ENCODE results near the gene TRIM62.

DNA sequence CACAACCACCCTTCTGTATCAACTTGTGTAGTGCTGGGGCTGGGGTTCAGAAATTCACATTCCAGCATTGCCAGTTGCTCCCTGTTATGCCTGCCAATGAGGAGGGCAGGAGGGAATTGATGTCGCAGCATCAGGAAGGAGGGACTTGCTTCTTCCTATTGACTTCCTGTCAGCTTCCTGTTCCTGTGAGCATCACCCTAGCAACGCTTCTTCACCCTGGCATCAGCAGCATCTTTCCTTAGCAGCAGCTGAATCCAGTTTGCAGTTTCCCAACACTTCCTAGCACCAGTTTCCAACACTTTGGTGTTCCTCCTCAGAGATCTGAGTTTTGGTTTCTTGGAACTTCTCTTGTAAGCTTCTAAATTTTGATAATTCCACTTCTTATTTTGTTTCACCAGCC, 8.9 kb upstream of the TRIM62 start:
- TF ChIP-seq POLR2A (IDR thresholded peaks at IDR 0.05), result no peak
- TF ChIP-seq, protein P1, sequence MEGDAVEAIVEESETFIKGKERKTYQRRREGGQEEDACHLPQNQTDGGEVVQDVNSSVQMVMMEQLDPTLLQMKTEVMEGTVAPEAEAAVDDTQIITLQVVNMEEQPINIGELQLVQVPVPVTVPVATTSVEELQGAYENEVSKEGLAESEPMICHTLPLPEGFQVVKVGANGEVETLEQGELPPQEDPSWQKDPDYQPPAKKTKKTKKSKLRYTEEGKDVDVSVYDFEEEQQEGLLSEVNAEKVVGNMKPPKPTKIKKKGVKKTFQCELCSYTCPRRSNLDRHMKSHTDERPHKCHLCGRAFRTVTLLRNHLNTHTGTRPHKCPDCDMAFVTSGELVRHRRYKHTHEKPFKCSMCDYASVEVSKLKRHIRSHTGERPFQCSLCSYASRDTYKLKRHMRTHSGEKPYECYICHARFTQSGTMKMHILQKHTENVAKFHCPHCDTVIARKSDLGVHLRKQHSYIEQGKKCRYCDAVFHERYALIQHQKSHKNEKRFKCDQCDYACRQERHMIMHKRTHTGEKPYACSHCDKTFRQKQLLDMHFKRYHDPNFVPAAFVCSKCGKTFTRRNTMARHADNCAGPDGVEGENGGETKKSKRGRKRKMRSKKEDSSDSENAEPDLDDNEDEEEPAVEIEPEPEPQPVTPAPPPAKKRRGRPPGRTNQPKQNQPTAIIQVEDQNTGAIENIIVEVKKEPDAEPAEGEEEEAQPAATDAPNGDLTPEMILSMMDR (IDR thresholded peaks at IDR 0.05), result no peak

All from heart left ventricle (tissue), 13 donors.